H1 (cell line): ENCODE measurements around the gene TSEN54. TPM values are rescaled to one million over a fixed set of nuclear protein-coding genes. Genes with fewer than 3 reads are reported as not detected.

Experiments
- BRCA1 ChIP-seq: IDR thresholded peaks from 2 replicates; pipeline ENCODE4 v1.6.1; 2012; ENCODE audit warnings: low read depth, low read length, improper control_type of control experiment
- RXRA ChIP-seq: IDR thresholded peaks from 2 replicates; pipeline ENCODE4 v1.6.1; 2011; ENCODE audit warnings: low read depth, mild to moderate bottlenecking, low read length, moderate library complexity; ENCODE audit not compliant: insufficient read depth
- SAP30 ChIP-seq: fragments of 300-600 bp; sonication (generic); IDR thresholded peaks from 2 replicates; pipeline ENCODE4 v1.7.1; 2012; ENCODE audit warnings: low read length, moderate library complexity, mild to moderate bottlenecking, inconsistent platforms; ENCODE audit not compliant: insufficient read depth, insufficient replicate concordance
- SRF ChIP-seq: IDR thresholded peaks from 2 replicates; pipeline ENCODE4 v1.6.1; 2011; ENCODE audit warnings: mild to moderate bottlenecking, low read depth, low read length, moderate library complexity
- polyA plus RNA-seq, 7 experiments: library from polyadenylated mRNA; depleted of rRNA in 3 of 7; stranded (reverse) in 5 of 7; unstranded in 2 of 7; fragments of >200 nt in 5 of 7; fragments of 200-250 nt in 2 of 7; gene quantifications; 1 replicate in 5 of 7; 2 replicates in 1 of 7; 4 replicates in 1 of 7; pipeline versions ENCODE4 v1.2.1 to v1.2.3, GENCODE V29; 2011 to 2013; ENCODE audit warnings: missing spikeins in 2 of 7, mixed read lengths in 2 of 7
- total RNA-seq: library from RNA; stranded (reverse); fragmentation: NEBNext Ultra II Directional; extraction: Animal tissue kit (Norgen Biotek cat#: 25700); gene quantifications from 2 replicates; pipeline ENCODE4 v1.2.1, GENCODE V29; 2021
- TF ChIP-seq, protein P1 (sequence below), 3 experiments: IDR thresholded peaks; 1 replicate in 2 of 3; 2 replicates in 1 of 3; pipeline versions ENCODE4 v1.5.1 to v1.6.1; 2011; ENCODE audit warnings: low read length in 3 of 3, mild to moderate bottlenecking in 3 of 3, inconsistent platforms in 2 of 3, low read depth in 1 of 3, moderate library complexity in 1 of 3; ENCODE audit not compliant: insufficient read depth in 1 of 3; ENCODE audit errors: control extremely low read depth in 1 of 3

Gene TSEN54
- total and polyA plus RNA-seq, 2 of the 8 experiments (the other 6 are each of a cell fraction or from before 2014, with no cell fraction given) = 43.6 to 60.3 TPM

DNA sequence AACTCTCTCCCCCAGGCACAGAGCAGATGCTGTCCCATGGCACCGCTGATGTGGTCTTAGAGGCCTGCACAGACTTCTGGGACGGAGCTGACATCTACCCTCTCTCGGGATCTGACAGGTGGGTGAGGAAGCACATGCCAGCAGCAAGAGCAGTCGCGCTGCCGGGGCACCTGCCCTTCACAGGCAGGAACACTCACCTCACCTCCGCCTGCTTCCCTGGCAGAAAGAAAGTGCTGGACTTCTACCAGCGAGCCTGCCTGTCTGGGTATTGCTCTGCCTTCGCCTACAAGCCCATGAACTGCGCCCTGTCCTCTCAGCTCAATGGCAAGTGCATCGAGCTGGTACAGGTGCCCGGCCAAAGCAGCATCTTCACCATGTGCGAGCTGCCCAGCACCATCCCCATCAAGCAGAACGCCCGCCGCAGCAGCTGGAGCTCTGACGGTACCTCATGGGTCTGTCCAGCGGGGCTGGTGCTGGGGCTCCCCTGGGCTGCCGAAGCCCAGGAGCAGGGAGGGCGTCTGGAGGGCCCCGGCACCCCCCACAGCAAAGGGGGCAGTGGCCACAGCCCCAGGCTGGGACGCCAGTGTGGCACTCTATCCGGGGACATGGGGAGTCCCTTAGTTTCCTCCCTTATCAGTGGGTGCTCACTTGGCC is 22.7 kb upstream of the TSEN54 start (continued):
- TF ChIP-seq SAP30 (no peak), SRF (no peak), RXRA (no peak), BRCA1 (no peak)
- TF ChIP-seq, protein P1, sequence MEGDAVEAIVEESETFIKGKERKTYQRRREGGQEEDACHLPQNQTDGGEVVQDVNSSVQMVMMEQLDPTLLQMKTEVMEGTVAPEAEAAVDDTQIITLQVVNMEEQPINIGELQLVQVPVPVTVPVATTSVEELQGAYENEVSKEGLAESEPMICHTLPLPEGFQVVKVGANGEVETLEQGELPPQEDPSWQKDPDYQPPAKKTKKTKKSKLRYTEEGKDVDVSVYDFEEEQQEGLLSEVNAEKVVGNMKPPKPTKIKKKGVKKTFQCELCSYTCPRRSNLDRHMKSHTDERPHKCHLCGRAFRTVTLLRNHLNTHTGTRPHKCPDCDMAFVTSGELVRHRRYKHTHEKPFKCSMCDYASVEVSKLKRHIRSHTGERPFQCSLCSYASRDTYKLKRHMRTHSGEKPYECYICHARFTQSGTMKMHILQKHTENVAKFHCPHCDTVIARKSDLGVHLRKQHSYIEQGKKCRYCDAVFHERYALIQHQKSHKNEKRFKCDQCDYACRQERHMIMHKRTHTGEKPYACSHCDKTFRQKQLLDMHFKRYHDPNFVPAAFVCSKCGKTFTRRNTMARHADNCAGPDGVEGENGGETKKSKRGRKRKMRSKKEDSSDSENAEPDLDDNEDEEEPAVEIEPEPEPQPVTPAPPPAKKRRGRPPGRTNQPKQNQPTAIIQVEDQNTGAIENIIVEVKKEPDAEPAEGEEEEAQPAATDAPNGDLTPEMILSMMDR (IDR thresholded peaks at IDR 0.05; ENCODE audit: control extremely low read depth in 1 of 3, insufficient read depth in 1 of 3, low read depth in 1 of 3, low read length in 3 of 3) = no peak
